WTC11 (cell line): ENCODE data around the gene ACTN2. TPM values are rescaled to one million over a fixed set of nuclear protein-coding genes. Genes with fewer than 3 reads are reported as not detected.

Source experiments
- ATAC-seq: fragments of 200-7000 bp; cut with Tn5 transposase; 2 replicates; pipeline ENCODE4 v1.10.0; 2021; ENCODE audit warnings: mild to moderate bottlenecking, moderate library complexity
- CTCF ChIA-PET: fragments of 300-600 bp; sonication (Branson Sonifier 250); formaldehyde crosslinking; loops from one replicate; lab custom pipeline; 2021; ENCODE audit warnings: antibody characterized with exemption; lab: Charles Lee
- POLR2A ChIA-PET: fragments of 350-600 bp; sonication (Branson Sonifier 250); formaldehyde crosslinking; loops from one replicate; lab custom pipeline; 2021; ENCODE audit warnings: antibody characterized with exemption; lab: Charles Lee
- DNase-seq: peaks from one replicate; pipeline ENCODE4 v3.0.0; 2021; ENCODE audit warnings: low spot score
- H3K27ac Mint-ChIP-seq: 2 replicates; pipeline ENCODE4 v1.8.0; 2021; ENCODE audit warnings: mixed read lengths
- H3K27me3 Mint-ChIP-seq: 2 replicates; pipeline ENCODE4 v1.8.0; 2021; ENCODE audit warnings: low read depth, mild to moderate bottlenecking, moderate library complexity, mixed read lengths
- H3K36me3 Mint-ChIP-seq: 2 replicates; pipeline ENCODE4 v1.8.0; 2021; ENCODE audit warnings: mixed read lengths
- H3K4me1 Mint-ChIP-seq: 2 replicates; pipeline ENCODE4 v1.8.0; 2022; ENCODE audit warnings: mixed read lengths
- H3K4me3 Mint-ChIP-seq: 2 replicates; pipeline ENCODE4 v1.8.0; 2021; ENCODE audit warnings: mild to moderate bottlenecking, moderate library complexity, mixed read lengths
- H3K9me3 Mint-ChIP-seq: 2 replicates; pipeline ENCODE4 v1.8.0; 2021; ENCODE audit warnings: mixed read lengths
- AFF4 ChIP-seq: sonication (generic); formaldehyde crosslinking; IDR thresholded peaks from 2 replicates; pipeline ENCODE4 v1.8.1; 2023; ENCODE audit warnings: mild to moderate bottlenecking, missing genetic modification reagents, borderline replicate concordance
- E2F5 ChIP-seq: sonication (generic); formaldehyde crosslinking; IDR thresholded peaks from 2 replicates; pipeline ENCODE4 v1.8.1; 2022; ENCODE audit warnings: mild to moderate bottlenecking, moderate library complexity, missing genetic modification reagents
- ELF4 ChIP-seq: sonication (generic); formaldehyde crosslinking; IDR thresholded peaks from 2 replicates; pipeline ENCODE4 v1.8.1; 2022; ENCODE audit warnings: low read depth, mild to moderate bottlenecking, moderate library complexity, missing genetic modification reagents
- ETV6 ChIP-seq: sonication (generic); formaldehyde crosslinking; IDR thresholded peaks from 2 replicates; pipeline ENCODE4 v1.8.1; 2022; ENCODE audit warnings: mild to moderate bottlenecking, missing genetic modification reagents
- FOXJ3 ChIP-seq: sonication (generic); formaldehyde crosslinking; IDR thresholded peaks from 2 replicates; pipeline ENCODE4 v1.9.0; 2021; ENCODE audit warnings: missing genetic modification reagents, mild to moderate bottlenecking, borderline replicate concordance
- HMGXB4 ChIP-seq: sonication (generic); formaldehyde crosslinking; IDR thresholded peaks from 2 replicates; pipeline ENCODE4 v1.8.1; 2023; ENCODE audit warnings: mild to moderate bottlenecking, moderate library complexity, missing genetic modification reagents
- IRF2 ChIP-seq: sonication (generic); formaldehyde crosslinking; IDR thresholded peaks from 2 replicates; pipeline ENCODE4 v1.8.0; 2022; ENCODE audit warnings: low read depth, missing genetic modification reagents, borderline replicate concordance
- JUN ChIP-seq: sonication (generic); formaldehyde crosslinking; IDR thresholded peaks from 2 replicates; pipeline ENCODE4 v1.8.0; 2023; ENCODE audit warnings: mild to moderate bottlenecking, missing genetic modification reagents
- KAT7 ChIP-seq: sonication (generic); formaldehyde crosslinking; IDR thresholded peaks from 2 replicates; pipeline ENCODE4 v1.8.1; 2023; ENCODE audit warnings: missing genetic modification reagents, mild to moderate bottlenecking, borderline replicate concordance
- NFATC4 ChIP-seq: fragments of 250-450 bp; sonication (Bioruptor Pico); IDR thresholded peaks from 2 replicates; pipeline ENCODE4 v1.9.0; 2021; ENCODE audit warnings: mild to moderate bottlenecking
- NFE2L1 ChIP-seq: sonication (generic); formaldehyde crosslinking; IDR thresholded peaks from 2 replicates; pipeline ENCODE4 v1.8.1; 2023; ENCODE audit warnings: missing genetic modification reagents
- RELA ChIP-seq: sonication (generic); formaldehyde crosslinking; IDR thresholded peaks from 2 replicates; pipeline ENCODE4 v1.8.1; 2022; ENCODE audit warnings: missing genetic modification reagents, mild to moderate bottlenecking, borderline replicate concordance
- SP1 ChIP-seq: sonication (generic); formaldehyde crosslinking; conservative IDR thresholded peaks from 2 replicates; pipeline ENCODE4 v1.8.1; 2022; ENCODE audit warnings: missing genetic modification reagents
- TP53 ChIP-seq: sonication (generic); formaldehyde crosslinking; IDR thresholded peaks from 2 replicates; pipeline ENCODE4 v1.8.1; 2023; ENCODE audit warnings: mild to moderate bottlenecking, missing genetic modification reagents
- total RNA-seq: library from RNA; stranded (reverse); gene quantifications from 3 replicates; pipeline ENCODE4 v1.2.3, GENCODE V29; 2021

Gene ACTN2
- total RNA-seq, 1 experiment from 2014 or later, result 2.0 TPM

GRCh38 chr1:236677641-236678235, 8.6 kb upstream of the ACTN2 start (continued):
- TF ChIP-seq JUN (CRISPR knock-in tag), result no peak

- Mint-ChIP-seq H3K4me3 (no peak overlapping the region), H3K36me3 (peaks cover 3% of the 10 kb centered on the region; the same call in 1 of the 2 replicates), H3K9me3 (peaks cover 9% of the 10 kb centered on the region), H3K27ac (no peak overlapping the region), H3K4me1 (peaks cover 12% of the 10 kb centered on the region), H3K27me3 (peaks cover 26% of the 10 kb centered on the region)
- ChIA-PET POLR2A (no interaction called here), CTCF (no interaction called here)
- ATAC-seq (no peak), DNase-seq (no peak)
- no peak for TF ChIP-seq FOXJ3 (CRISPR knock-in tag)
- TF ChIP-seq KAT7 (CRISPR knock-in tag), result no peak
- TF ChIP-seq SP1, result no peak
- TF ChIP-seq IRF2, result no peak
- TF ChIP-seq NFE2L1 (CRISPR knock-in tag), result no peak
- TF ChIP-seq RELA (CRISPR knock-in tag), result no peak
Measured at GRCh38 chr1:236681219-236681618, 5.1 kb upstream of the ACTN2 start.

- Mint-ChIP-seq H3K27ac (no peak overlapping the region), H3K9me3 (peaks cover 9% of the 10 kb centered on the region), H3K4me3 (peak overlapping the region; percentile 55), H3K4me1 (peaks cover 14% of the 10 kb centered on the region), H3K27me3 (peaks cover 52% of the 10 kb centered on the region), H3K36me3 (peaks cover 3% of the 10 kb centered on the region; the same call in 1 of the 2 replicates)
- CTCF ChIA-PET, result no interaction called here
- TF ChIP-seq E2F5 (CRISPR knock-in tag), result no peak
- no peak for TF ChIP-seq ELF4 (CRISPR knock-in tag)
- TF ChIP-seq AFF4, result no peak
- TF ChIP-seq HMGXB4 (CRISPR knock-in tag), result no peak
- POLR2A ChIA-PET, result no interaction called here
- DNase-seq (no peak), ATAC-seq (no peak)
Measured at GRCh38 chr1:236685205-236685916, 938 bp upstream of the ACTN2 start.

- Mint-ChIP-seq H3K4me3 (peak overlapping the region; percentile 62), H3K36me3 (peaks cover 3% of the 10 kb centered on the region; the same call in 1 of the 2 replicates), H3K27me3 (peaks cover 52% of the 10 kb centered on the region), H3K9me3 (peaks cover 9% of the 10 kb centered on the region), H3K27ac (no peak overlapping the region), H3K4me1 (peaks cover 14% of the 10 kb centered on the region)
- POLR2A ChIA-PET, result no interaction called here
- DNase-seq (no peak), ATAC-seq (peak; percentile 10; the same call in 1 of the 2 replicates)
- CTCF ChIA-PET, result interaction anchor here (0.6 to 1.2 kb wide), 3 partner anchors 11 to 72 kb away, joined by 4 to 6 read pairs (median 6); no protein-coding TSS in a partner anchor
- TF ChIP-seq KAT7 (CRISPR knock-in tag) (no peak), TP53 (CRISPR knock-in tag) (no peak), ETV6 (CRISPR knock-in tag) (no peak), NFATC4 (CRISPR knock-in tag) (no peak)
Measured at GRCh38 chr1:236686815-236687160, 489 bp downstream of the ACTN2 start.
